GM21717 (cell line): ENCODE measurements around the gene PGBD4.

Experiments used
- ATAC-seq: cut with Tn5 transposase; IDR thresholded peaks from one replicate; pipeline ENCODE4 v1.9.1; 2021; ENCODE audit warnings: mild to moderate bottlenecking, moderate library complexity; ENCODE audit not compliant: unreplicated experiment

The PGBD4 gene

DNA sequence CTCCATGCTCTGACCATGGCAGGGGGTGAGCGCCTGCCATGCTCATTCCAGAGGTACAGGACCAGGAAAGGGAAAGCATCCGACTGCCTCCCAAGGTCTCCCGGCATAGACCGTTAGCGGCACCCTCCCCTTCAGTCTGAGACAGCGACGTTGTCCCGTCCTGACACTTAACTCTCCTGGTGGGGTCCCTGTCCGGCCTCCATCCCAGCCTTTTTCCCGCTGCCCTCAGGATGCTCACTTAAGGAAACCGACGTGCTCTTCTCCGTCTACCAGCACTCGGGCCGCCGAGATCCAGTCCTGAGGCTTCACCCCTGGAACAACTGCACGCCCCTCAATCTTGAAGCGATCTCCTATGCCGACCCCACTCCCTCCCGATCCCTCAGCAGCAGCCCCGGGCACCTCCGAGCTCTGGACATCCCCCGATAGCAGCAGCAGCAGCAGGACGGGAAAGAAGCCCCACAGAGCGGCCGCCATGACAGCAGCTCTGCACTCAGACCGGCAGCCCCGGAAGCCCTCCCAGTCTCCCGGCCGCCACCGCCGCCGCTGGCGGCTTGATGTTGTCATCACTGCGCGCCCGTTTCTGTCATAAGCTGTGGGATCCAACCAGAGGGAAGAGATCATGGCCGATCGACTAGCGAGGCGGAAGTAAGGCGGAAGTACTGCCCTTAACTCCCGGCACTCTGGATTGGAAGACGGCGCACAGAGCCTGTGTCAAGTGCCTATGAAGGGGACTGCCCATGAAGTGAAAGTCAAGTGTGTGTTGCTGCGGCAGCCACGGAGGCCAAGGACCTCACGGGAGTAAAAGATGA is at the start of gene PGBD4, which contains the start of gene EMC7:
TSS of gene PGBD4 (plus strand) at position 718 of the 809 bp plus-strand sequence. CDS start 449 bp downstream, outside the sequence.
TSS of gene EMC7 (minus strand) at position 497 of the 809 bp plus-strand sequence. CDS start at position 474, 23 bp downstream.
- ATAC-seq = peak; percentile 95

GRCh38 chr15:34054081-34054707 is 47.7 kb upstream of the PGBD4 start:
- ATAC-seq = no peak

DNA sequence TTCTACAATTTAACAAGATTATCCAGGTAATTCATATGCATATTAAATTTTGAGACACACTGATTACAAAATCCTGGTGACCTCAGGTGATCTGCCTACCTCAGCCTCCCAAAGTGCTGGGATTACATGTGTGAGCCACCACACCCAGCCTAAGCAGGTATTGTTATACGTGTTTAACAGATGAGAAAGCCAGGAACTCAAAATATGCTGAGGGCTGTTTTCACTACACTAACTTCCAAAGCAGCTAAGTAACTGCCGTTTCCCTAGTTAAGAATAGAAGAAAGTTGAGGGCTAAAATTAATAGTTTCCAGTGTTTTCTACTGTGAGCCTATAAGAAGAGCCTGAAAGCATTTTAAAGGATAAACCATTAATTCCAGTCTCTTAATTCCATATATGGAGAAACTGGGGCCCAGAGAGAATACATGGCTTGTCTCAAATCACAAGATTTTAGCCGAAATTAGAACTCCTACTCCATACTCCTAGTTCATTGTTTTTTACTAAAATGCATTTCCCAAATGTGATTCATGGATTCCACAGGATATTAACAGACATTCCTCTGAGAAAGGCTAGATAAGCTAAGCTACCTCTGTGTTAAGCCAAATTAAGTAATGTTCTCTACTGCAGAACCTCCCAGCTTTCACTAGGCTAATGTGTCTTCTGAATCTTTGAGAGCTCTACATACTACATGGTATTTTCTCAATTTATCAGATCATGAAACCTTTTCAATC is 45.9 kb upstream of the PGBD4 start:
- ATAC-seq = no peak

DNA sequence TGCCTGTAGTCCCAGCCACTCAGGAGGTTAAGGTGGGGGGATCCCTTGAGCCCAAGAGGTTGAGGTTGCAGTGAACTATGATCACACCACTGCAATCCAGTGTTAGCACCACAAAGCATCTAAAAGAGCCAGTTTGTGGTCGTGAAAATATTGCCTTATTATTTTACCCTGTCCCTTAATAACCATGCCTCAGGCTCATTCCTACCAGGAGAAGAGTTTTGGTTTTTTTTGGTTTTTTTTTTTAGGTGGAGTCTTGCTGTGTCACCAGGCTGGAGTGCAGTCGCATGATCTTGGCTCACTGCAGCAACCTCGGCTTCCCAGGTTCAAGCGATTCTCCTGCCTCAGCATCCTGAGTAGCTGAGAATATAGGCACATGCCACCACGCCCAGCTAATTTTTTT is 45.0 kb upstream of the PGBD4 start:
- ATAC-seq = no peak

DNA sequence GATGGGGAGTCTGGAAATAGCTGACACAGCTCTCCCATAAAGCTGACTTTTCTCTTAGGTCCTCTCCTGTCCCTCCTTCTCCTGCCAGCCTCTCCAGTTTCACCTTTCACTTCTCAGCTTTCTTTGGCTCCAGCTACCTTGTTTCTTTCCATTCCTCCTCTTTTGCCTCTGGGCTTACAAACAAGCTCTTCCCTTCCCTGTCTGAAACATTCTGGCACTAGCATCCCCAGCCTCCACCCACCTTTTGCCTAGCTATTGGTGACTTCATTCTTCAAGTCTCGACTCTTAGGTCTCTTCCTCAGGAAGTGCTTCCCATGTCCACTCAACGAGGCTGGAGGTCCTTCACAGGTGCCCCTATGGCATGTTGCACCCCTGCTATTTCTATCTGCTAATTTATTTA is 42.4 kb upstream of the PGBD4 start:
- ATAC-seq = no peak

- ATAC-seq = no peak
Observed at GRCh38 chr15:34059946-34060345, 41.9 kb upstream of the PGBD4 start.

DNA sequence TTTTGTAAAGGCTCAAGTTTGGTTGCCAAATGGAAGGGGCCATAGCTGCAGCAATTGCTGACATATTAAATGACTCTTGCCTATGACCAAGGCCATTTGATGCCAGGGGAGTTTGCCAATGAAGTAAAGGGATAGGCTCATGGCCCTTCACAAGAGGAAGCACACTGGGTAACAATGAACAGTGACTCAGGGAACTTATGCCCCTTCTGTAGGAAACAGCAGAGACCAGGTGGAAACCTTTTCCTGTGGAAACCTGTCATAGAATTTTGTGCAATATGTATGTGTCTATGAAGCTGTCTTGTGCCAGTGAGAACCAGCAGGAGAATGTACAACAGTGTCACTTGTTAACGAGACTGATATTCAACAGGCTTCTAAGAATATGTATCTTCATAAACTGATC is 37.4 kb upstream of the PGBD4 start:
- ATAC-seq = no peak

- ATAC-seq = no peak
Observed at GRCh38 chr15:34065261-34065660, 36.6 kb upstream of the PGBD4 start.

- ATAC-seq = no peak
Observed at GRCh38 chr15:34065941-34066340, 35.9 kb upstream of the PGBD4 start.

DNA sequence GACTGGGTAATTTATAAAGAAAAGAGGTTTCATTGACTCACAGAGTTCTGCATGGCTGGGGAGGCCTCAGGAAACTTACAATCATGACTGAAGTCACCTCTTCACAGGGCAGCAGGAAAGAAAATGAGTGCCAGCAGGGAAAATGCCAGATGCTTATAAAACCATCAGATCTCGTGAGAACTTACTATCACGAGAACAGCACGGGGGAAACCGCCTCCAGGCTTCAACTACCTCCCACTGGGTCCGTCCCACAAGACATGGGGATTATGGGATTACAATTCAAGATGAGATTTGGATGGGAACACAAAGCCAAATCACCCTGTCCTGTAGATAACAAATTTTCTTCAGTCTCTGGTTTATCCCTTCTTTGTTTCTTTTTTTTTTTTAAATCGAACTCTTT is 31.9 kb upstream of the PGBD4 start:
- ATAC-seq = no peak

GRCh38 chr15:34076785-34077184 is 25.1 kb upstream of the PGBD4 start:
- ATAC-seq = no peak

- ATAC-seq = no peak
Observed at GRCh38 chr15:34078900-34079299, 23.0 kb upstream of the PGBD4 start.

GRCh38 chr15:34079904-34080303 is 22.0 kb upstream of the PGBD4 start:
- ATAC-seq = no peak

DNA sequence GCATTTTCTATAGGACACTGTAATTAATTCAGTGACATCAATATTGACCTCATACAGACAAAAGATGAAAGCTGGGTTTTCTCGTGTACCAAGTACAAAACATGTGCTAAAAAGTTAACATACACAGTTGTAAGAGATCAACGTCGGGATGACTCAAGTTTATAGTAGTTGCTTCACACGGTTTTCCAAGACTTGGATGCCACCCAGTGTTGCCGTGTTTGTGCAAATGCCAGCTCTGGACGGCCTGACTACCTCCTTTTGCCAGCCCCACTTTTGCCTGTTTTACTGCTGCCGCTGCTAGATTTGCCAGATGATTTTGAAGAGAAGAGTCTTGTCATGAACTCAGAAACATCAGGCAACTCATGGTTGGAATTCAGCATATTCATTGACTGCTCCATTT is 17.8 kb upstream of the PGBD4 start:
- no peak for ATAC-seq

- ATAC-seq = no peak
Observed at GRCh38 chr15:34085746-34086145, 16.1 kb upstream of the PGBD4 start.

DNA sequence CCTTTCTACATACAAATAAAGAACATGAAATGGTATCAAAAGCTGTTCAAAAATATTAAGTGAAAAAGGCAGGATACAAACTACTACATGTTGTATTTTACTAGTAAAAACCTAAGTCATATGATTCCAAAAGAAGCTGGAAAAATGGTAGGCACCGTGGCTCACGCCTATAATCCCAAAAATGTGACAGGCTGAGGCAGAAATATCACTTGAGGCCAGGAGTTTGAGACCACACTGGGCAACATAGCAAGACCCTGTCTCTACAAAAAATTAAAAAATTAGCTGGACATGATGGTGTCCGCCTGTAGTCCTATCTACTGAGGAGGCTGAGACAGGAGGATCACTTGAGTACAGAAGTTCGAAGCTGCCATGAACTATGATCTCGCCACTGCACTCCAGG is 2.0 kb upstream of the PGBD4 start:
- no peak for ATAC-seq

DNA sequence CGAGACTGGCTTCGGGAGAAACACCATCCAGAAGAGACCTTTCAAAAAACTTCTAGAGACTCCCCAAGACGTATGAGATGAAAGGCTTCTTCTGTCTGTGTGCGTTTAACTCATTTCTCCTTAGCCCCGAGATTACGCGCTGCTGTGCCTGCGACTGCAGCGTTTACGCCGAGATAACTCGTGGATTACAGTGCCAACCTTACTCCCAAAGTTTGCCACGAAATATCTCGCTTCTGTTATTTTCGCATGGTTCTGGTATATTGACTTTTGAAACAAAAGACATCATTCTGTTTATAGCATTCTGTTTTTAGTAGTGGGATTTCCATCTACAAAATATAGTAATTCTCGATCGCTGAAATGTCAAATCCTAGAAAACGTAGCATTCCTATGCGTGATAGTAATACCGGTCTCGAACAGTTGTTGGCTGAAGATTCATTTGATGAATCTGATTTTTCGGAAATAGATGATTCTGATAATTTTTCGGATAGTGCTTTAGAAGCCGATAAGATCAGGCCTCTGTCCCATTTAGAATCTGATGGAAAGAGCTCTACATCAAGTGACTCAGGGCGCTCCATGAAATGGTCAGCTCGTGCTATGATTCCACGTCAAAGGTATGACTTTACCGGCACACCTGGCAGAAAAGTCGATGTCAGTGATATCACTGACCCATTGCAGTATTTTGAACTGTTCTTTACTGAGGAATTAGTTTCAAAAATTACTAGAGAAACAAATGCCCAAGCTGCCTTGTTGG is 467 bp downstream of the PGBD4 start:
- no peak for ATAC-seq

- ATAC-seq = no peak
Observed at GRCh38 chr15:34106423-34106822, 4.5 kb downstream of the PGBD4 start.

DNA sequence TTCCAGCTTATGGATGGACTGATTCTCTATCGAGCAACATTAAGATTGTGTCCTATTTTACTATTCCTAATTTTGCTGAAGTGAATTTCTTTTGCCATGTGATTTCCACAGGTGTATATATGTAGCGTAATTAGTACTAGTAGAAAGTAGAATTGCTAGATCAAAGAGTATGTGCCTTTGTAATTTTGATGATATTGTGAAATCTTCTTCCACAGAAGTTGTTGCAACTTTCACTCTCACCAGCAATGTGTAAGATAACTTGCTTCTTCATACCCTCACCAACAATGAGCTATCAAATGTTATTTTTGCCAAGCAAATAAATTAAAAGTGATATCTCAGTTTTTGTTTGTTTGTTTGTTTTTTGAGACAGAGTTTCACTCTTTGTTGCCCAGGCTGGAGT is 5.4 kb downstream of the PGBD4 start:
- no peak for ATAC-seq

- no peak for ATAC-seq
Observed at GRCh38 chr15:34109797-34110663, 8.1 kb downstream of the PGBD4 start.
